GM06990 (cell line): ENCODE measurements around the gene UBE2F.

ENCODE experiments used
- DNase-seq: peaks from one replicate; pipeline ENCODE4 v3.0.0-alpha.2; 2011; ENCODE audit not compliant: insufficient read length; ENCODE audit errors: extremely low read depth
- H3K27me3 ChIP-seq: replicated peaks from 2 replicates; pipeline ENCODE4 v1.6.0; 2011; ENCODE audit warnings: low read length; ENCODE audit not compliant: control insufficient read depth, insufficient read depth
- H3K36me3 ChIP-seq: 2 replicates; pipeline ENCODE4 v1.5.1; 2011; ENCODE audit warnings: low read length; ENCODE audit not compliant: control insufficient read depth, insufficient read depth
- H3K4me3 ChIP-seq: replicated peaks from 2 replicates; pipeline ENCODE4 v1.5.1; 2011; ENCODE audit warnings: low read depth, mild to moderate bottlenecking, control low read depth, low read length
- TF ChIP-seq, protein P1 (sequence below): IDR thresholded peaks from 2 replicates; pipeline ENCODE4 v1.5.1; 2011; ENCODE audit warnings: low read length, control low read depth, mild to moderate bottlenecking, inconsistent platforms; ENCODE audit not compliant: insufficient read depth, poor library complexity, severe bottlenecking

Gene UBE2F

DNA sequence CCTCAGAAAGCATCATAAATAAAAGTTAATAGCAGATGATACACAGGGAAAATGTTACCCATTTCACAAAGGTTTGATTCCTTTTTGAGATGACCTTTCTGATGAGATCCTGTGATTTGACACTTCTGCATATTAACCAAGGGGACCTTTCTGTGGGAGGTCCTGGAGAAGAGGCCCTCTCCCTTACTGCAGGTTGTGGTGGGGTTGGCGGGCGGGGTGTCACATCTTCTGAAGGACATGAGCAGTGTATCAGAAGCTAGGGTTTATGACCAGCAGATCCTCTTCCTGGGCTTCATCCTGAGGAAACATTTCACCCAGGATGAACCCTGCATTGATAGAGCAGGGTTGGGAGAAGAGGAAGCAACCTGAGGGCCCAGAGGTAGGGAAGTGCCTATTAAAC lies 56.8 kb downstream of the UBE2F start:
- Histone ChIP-seq H3K4me3 (no peak overlapping the region), H3K27me3 (no peaks in the 10 kb centered on the region), H3K36me3 (peaks cover 6% of the 10 kb centered on the region)
- no peak for DNase-seq
- TF ChIP-seq, protein P1, sequence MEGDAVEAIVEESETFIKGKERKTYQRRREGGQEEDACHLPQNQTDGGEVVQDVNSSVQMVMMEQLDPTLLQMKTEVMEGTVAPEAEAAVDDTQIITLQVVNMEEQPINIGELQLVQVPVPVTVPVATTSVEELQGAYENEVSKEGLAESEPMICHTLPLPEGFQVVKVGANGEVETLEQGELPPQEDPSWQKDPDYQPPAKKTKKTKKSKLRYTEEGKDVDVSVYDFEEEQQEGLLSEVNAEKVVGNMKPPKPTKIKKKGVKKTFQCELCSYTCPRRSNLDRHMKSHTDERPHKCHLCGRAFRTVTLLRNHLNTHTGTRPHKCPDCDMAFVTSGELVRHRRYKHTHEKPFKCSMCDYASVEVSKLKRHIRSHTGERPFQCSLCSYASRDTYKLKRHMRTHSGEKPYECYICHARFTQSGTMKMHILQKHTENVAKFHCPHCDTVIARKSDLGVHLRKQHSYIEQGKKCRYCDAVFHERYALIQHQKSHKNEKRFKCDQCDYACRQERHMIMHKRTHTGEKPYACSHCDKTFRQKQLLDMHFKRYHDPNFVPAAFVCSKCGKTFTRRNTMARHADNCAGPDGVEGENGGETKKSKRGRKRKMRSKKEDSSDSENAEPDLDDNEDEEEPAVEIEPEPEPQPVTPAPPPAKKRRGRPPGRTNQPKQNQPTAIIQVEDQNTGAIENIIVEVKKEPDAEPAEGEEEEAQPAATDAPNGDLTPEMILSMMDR: no peak

DNA sequence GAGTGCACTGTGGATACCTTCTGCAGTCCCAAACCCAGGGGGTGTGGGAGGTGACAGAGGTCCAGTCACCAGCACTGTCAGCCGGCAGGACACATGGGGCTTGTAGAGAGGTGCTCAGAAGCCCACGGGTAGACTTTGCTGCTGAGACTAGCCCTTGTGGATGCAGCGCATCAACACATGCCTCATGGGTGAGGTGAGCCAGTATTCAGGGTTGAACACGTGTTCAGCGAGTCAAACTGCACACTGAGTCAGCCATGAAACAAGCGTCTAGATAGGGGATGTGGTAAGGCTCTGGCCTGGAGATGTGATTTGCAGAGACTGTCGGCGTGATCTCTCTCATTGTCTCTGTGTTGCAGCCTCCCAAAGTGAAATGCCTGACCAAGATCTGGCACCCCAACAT lies 58.2 kb downstream of the UBE2F start:
- TF ChIP-seq, protein P1: no peak
- DNase-seq: no peak

DNA sequence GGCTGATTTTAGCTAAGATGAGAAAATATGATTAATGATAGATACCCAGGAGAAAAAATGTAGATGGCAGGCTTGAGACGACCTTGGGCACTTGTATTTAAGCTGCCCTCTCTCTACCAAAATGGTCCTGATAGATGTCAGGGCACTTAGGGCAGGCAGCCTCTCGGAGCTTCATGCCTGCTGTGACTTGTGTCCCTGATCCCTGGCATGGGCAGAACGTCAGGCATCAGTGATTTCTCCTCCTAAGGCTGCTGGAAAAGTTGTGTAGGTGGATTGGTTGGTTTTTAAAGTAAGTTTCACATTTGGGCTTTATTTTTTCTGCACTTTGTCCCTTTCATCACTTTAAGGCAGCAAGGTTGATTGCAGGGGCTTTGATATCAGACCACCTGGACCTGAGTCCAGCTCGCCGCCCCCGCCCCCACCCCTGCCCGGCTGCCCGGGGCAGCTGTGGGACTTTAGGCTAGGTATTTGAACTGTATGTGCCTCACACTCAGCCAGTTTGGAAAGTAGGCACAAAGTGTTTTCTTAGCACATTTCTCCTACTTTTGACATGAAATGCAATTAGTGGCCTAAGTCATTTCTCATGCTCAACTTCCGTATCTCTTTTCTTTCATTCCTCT lies 59.0 kb downstream of the UBE2F start:
- Histone ChIP-seq H3K4me3 (no peak overlapping the region), H3K36me3 (peaks cover 12% of the 10 kb centered on the region), H3K27me3 (no peaks in the 10 kb centered on the region)
- TF ChIP-seq, protein P1: no peak
- no peak for DNase-seq

More for the DNA sequence above, 58.2 kb downstream of the UBE2F start:
- H3K4me3 ChIP-seq: no peak overlapping the region
- H3K27me3 ChIP-seq: no peaks in the 10 kb centered on the region
- H3K36me3 ChIP-seq: peaks cover 6% of the 10 kb centered on the region

DNA sequence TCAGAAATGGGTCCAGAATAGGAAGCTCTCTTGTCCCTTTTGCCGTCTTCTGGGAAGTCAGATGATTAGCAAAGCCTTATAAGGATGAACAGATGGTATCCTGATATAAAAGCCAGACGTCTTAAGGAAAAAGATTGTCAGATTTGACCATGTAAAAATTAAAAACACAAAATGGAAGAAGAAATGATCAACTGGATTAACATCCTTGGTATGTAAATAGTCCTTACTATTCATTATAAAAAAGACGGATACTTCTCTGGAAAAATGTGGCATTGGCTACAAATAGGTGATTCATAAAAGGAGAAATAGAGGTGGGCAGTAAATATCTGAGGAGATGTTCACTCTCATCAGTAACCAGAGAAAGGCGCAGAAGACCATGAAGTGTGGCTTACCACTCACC lies 60.2 kb downstream of the UBE2F start:
- no peak for DNase-seq
- H3K36me3 ChIP-seq: peaks cover 12% of the 10 kb centered on the region
- no peak overlapping the region for H3K4me3 ChIP-seq
- no peaks in the 10 kb centered on the region for H3K27me3 ChIP-seq
- TF ChIP-seq, protein P1: no peak

DNA sequence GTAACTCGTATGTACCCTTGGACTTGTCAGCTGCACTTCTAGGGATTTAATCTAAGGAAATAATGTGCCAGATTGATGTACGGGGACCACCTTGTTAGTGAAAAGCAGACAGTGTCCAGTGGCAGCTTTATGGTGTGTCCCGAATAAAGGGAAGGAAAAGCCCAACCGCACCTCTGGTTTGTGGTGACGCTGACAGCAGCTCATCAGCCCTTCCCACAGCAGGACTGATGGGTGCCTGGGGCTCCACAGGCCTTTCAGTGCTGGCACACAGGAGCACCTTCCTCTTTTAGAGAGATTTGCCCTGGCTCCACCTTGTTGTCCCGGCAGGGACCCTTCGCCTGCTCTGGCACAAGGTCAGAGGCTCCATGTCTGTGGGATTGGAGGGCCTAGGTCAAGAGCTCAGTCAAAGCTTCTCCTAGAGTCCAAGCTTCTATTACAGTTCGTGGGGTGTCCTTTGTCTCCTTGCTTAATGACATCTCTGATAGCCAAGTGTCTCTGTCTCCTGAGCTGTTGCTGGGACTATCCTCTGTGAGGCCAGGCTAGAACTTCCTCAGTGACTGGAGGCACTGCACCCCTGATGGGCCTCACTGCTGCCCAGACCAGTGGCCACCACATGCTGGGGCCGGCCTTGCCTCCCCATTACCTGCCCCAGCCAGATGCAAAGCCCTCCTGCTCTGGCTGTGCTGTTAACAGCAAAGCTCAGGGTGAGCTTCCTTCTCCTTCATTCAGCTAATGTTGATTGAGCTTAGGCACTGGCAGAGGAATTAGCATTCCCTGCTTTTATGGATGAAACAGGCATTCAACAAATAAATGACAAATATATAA lies 61.0 kb downstream of the UBE2F start:
- TF ChIP-seq, protein P1: no peak
- no peak for DNase-seq

More for the DNA sequence above, 61.0 kb downstream of the UBE2F start:
- Histone ChIP-seq H3K36me3 (peaks cover 12% of the 10 kb centered on the region), H3K27me3 (no peaks in the 10 kb centered on the region), H3K4me3 (no peak overlapping the region)
